Type B pancreatic cell (in vitro differentiated cells): ENCODE measurements around the gene PUSL1. TPM values are rescaled to one million over a fixed set of nuclear protein-coding genes. Genes with fewer than 3 reads are reported as not detected.
A peak's percentile ranks its signal among the peaks of the same experiment; 100 is the strongest.

ENCODE experiments used
- DNase-seq: peaks from one replicate; pipeline ENCODE4 v3.0.0; 2021; ENCODE audit warnings: mixed read lengths; ENCODE audit not compliant: unreplicated experiment; ENCODE audit errors: extremely low spot score
- H3K27ac Mint-ChIP-seq: 2 replicates; pipeline ENCODE4 v1.8.0; 2021; ENCODE audit warnings: mild to moderate bottlenecking, mixed read lengths
- H3K27me3 Mint-ChIP-seq: 2 replicates; pipeline ENCODE4 v1.8.0; 2021; ENCODE audit warnings: mixed read lengths
- H3K36me3 Mint-ChIP-seq: 2 replicates; pipeline ENCODE4 v1.8.0; 2021; ENCODE audit warnings: mixed read lengths
- H3K4me1 Mint-ChIP-seq: one replicate; pipeline ENCODE4 v1.8.0; 2021; ENCODE audit warnings: mixed read lengths; ENCODE audit not compliant: unreplicated experiment
- H3K4me3 Mint-ChIP-seq: 2 replicates; pipeline ENCODE4 v1.8.0; 2021; ENCODE audit warnings: mild to moderate bottlenecking, mixed read lengths
- H3K9me3 Mint-ChIP-seq: 2 replicates; pipeline ENCODE4 v1.8.0; 2021; ENCODE audit warnings: mixed read lengths
- CTCF ChIP-seq: fragments of 200-600 bp; sonication (generic); conservative IDR thresholded peaks from 2 replicates; pipeline ENCODE4 v1.5.0; 2021; ENCODE audit warnings: antibody characterized with exemption, mild to moderate bottlenecking
- microRNA-seq: library from miRNA; unstranded; fragments of <30 nt; microRNA quantifications from one replicate; pipeline ENCODE4, GENCODE V29; 2020
- total RNA-seq: library from RNA; stranded (reverse); gene quantifications from 2 replicates; pipeline ENCODE4 v1.2.1, GENCODE V29; 2021; ENCODE audit warnings: low replicate concordance

PUSL1 gene
- total RNA-seq, 1 donor from 2014 or later: 20.4 TPM

- Mint-ChIP-seq H3K9me3 (no peaks in the 10 kb centered on the region), H3K4me1 (peaks cover 20% of the 10 kb centered on the region), H3K27me3 (no peaks in the 10 kb centered on the region), H3K4me3 (peak overlapping the region; percentile 13), H3K36me3 (no peaks in the 10 kb centered on the region), H3K27ac (peak overlapping the region; percentile 73)
- no peak for TF ChIP-seq CTCF
- no peak for DNase-seq
These were observed 52.2 kb downstream of the PUSL1 start for GRCh38 chr1:1360506-1361169.

Small RNA genes within 50 kb of the gene (microRNA-seq; reads per million reads assigned to microRNA genes)
- gene MIR6726 (6.3 reads per million, percentile 24 among the genes with 10 or more reads in this experiment), gene MIR6727 (0.83 reads per million), gene MIR6808 (not detected)

Other genes with a start within 250 kb of the PUSL1 start
- gene RNF223, start 234.3 kb upstream of the PUSL1 start, total RNA-seq: 1.2 and 2.5 TPM in 2 replicates
- 20.0 and 21.2 TPM in 2 replicates for gene C1orf159, start 192.5 kb upstream of the PUSL1 start, total RNA-seq
- 0.88 and 1.4 TPM in 2 replicates for gene TTLL10, start 134.7 kb upstream of the PUSL1 start, total RNA-seq
- 0.38 TPM in 1 of 2 replicates, not detected in the other for gene TNFRSF18, start 102.0 kb upstream of the PUSL1 start, total RNA-seq
- 0.31 TPM in 1 of 2 replicates, not detected in the other for gene TNFRSF4, start 94.4 kb upstream of the PUSL1 start, total RNA-seq
- 116 and 136 TPM in 2 replicates for gene SDF4, start 76.6 kb upstream of the PUSL1 start, total RNA-seq
- gene B3GALT6, start 76.4 kb upstream of the PUSL1 start, total RNA-seq: 19.5 and 30.2 TPM in 2 replicates
- 2.5 TPM in 2 replicates for gene C1QTNF12, start 61.9 kb upstream of the PUSL1 start, total RNA-seq
- gene UBE2J2, start 34.7 kb upstream of the PUSL1 start, total RNA-seq: 56.5 and 73.8 TPM in 2 replicates
- 2.7 and 13.5 TPM in 2 replicates for gene SCNN1D, start 28.2 kb upstream of the PUSL1 start, total RNA-seq
- gene ACAP3, start 667 bp upstream of the PUSL1 start, total RNA-seq: 93.9 and 103 TPM in 2 replicates
- 127 and 138 TPM in 2 replicates for gene INTS11, start 16.1 kb downstream of the PUSL1 start, total RNA-seq
- gene CPTP, start 16.2 kb downstream of the PUSL1 start, total RNA-seq: 24.2 and 28.5 TPM in 2 replicates
- gene TAS1R3, start 22.7 kb downstream of the PUSL1 start, total RNA-seq: 0.83 and 0.89 TPM in 2 replicates
- gene DVL1, start 40.8 kb downstream of the PUSL1 start, total RNA-seq: 62.8 and 63.5 TPM in 2 replicates
- gene MXRA8, start 50.0 kb downstream of the PUSL1 start, total RNA-seq: 17.6 and 78.1 TPM in 2 replicates
- gene AURKAIP1, start 66.6 kb downstream of the PUSL1 start, total RNA-seq: 122 and 143 TPM in 2 replicates
- gene CCNL2, start 90.7 kb downstream of the PUSL1 start, total RNA-seq: 194 and 298 TPM in 2 replicates
- 98.9 and 108 TPM in 2 replicates for gene MRPL20, start 98.7 kb downstream of the PUSL1 start, total RNA-seq
- 7.6 and 11.1 TPM in 2 replicates for gene ANKRD65, start 112.7 kb downstream of the PUSL1 start, total RNA-seq
- gene VWA1, start 127.1 kb downstream of the PUSL1 start, total RNA-seq: 44.5 and 49.9 TPM in 2 replicates
- 1.8 and 2.4 TPM in 2 replicates for gene ATAD3C, start 141.1 kb downstream of the PUSL1 start, total RNA-seq
- 37.2 and 44.3 TPM in 2 replicates for gene ATAD3B, start 163.2 kb downstream of the PUSL1 start, total RNA-seq
- 37.8 and 39.8 TPM in 2 replicates for gene ATAD3A, start 203.6 kb downstream of the PUSL1 start, total RNA-seq
- gene TMEM240, start 232.0 kb downstream of the PUSL1 start, total RNA-seq: 3.1 and 10.3 TPM in 2 replicates